Activated CD4-positive, alpha-beta T cell treated with anti-CD3 and anti-CD28 coated beads, Interleukin-2, Interleukin-6, amounts not matched to agents 100 ng/mL and 50 ng/mL, durations not matched to agents 16 hours and 8 hours (primary cell): ENCODE measurements around the gene DHX34.
"Not testable (repeated sequence)": the region's sequence is repeated elsewhere in the genome, so short reads cannot be mapped to it uniquely, and the experiment has no call there.

Experiments
- DNase-seq: peaks from one replicate; pipeline ENCODE4 v3.0.0-alpha.2; 2020

Gene DHX34

GRCh38 chr19:47372603-47373002 is 23.5 kb downstream of the DHX34 start:
- DNase-seq = no peak

GRCh38 chr19:47373246-47374240 is 24.4 kb downstream of the DHX34 start:
- DNase-seq = no peak

- no peak for DNase-seq
These were observed 26.0 kb downstream of the DHX34 start for GRCh38 chr19:47374876-47375693.

- no peak for DNase-seq
These were observed 26.8 kb downstream of the DHX34 start for GRCh38 chr19:47375694-47376588.

GRCh38 chr19:47376589-47377144 is 27.6 kb downstream of the DHX34 start:
- DNase-seq = no peak

GRCh38 chr19:47377208-47377701 is 28.1 kb downstream of the DHX34 start:
- DNase-seq = no peak

- DNase-seq = no peak
These were observed 28.7 kb downstream of the DHX34 start for GRCh38 chr19:47377801-47378200.

GRCh38 chr19:47378246-47378645 is 29.1 kb downstream of the DHX34 start:
- no peak for DNase-seq

- no peak for DNase-seq
These were observed 30.3 kb downstream of the DHX34 start for GRCh38 chr19:47379381-47379938.

- DNase-seq = no peak
These were observed 31.4 kb downstream of the DHX34 start for GRCh38 chr19:47380559-47380958.

- no peak for DNase-seq
These were observed 32.0 kb downstream of the DHX34 start for GRCh38 chr19:47381121-47381520.

GRCh38 chr19:47381653-47382279 is 32.7 kb downstream of the DHX34 start:
- DNase-seq = peak; percentile 26

GRCh38 chr19:47383890-47384289 is 34.8 kb downstream of the DHX34 start:
- DNase-seq = not testable (repeated sequence)

GRCh38 chr19:47384533-47384932 is 35.4 kb downstream of the DHX34 start:
- DNase-seq = not testable (repeated sequence)

- not testable (repeated sequence) for DNase-seq
These were observed 37.5 kb downstream of the DHX34 start for GRCh38 chr19:47386582-47386981.

GRCh38 chr19:47387623-47388022 is 38.5 kb downstream of the DHX34 start:
- not testable (repeated sequence) for DNase-seq

GRCh38 chr19:47388721-47389120 is 39.6 kb downstream of the DHX34 start:
- DNase-seq = not testable (repeated sequence)

GRCh38 chr19:47389150-47389556 is 40.0 kb downstream of the DHX34 start:
- no peak for DNase-seq

- no peak for DNase-seq
These were observed 41.7 kb downstream of the DHX34 start for GRCh38 chr19:47390533-47391488.
